Brain microvascular endothelial cell (primary cell): ENCODE results near the gene SDK2.

Experiments
- DNase-seq: peaks from one replicate; pipeline ENCODE4 v3.0.0-alpha.2; 2020
- H3K27ac ChIP-seq: fragments of 250-450 bp; sonication (Bioruptor Pico); 2 replicates; pipeline ENCODE4 v1.5.1; 2020; ENCODE audit warnings: mild to moderate bottlenecking, moderate library complexity
- H3K27me3 ChIP-seq: fragments of 250-450 bp; sonication (Bioruptor Pico); replicated peaks from 2 replicates; pipeline ENCODE4 v1.5.1; 2020; ENCODE audit warnings: mild to moderate bottlenecking
- H3K36me3 ChIP-seq: fragments of 250-450 bp; sonication (Bioruptor Pico); replicated peaks from 2 replicates; pipeline ENCODE4 v1.5.1; 2020; ENCODE audit warnings: mild to moderate bottlenecking
- H3K4me3 ChIP-seq: 2 replicates; pipeline ENCODE4 v1.5.1; 2011; ENCODE audit warnings: low read depth, mild to moderate bottlenecking, control low read depth, low read length, moderate library complexity
- in situ Hi-C: cut with HindIII; loops from 2 replicates; pipeline ENCODE4 v1.10.0; 2017; ENCODE audit warnings: low sequenced_read_pairs, low pct_ligation_motif_present
- TF ChIP-seq, protein P1 (sequence below): IDR thresholded peaks from 2 replicates; pipeline ENCODE4 v1.5.1; 2011; ENCODE audit warnings: low read depth, mild to moderate bottlenecking, moderate library complexity, low read length, control low read depth, inconsistent platforms; ENCODE audit errors: missing control alignments

The SDK2 gene

DNA sequence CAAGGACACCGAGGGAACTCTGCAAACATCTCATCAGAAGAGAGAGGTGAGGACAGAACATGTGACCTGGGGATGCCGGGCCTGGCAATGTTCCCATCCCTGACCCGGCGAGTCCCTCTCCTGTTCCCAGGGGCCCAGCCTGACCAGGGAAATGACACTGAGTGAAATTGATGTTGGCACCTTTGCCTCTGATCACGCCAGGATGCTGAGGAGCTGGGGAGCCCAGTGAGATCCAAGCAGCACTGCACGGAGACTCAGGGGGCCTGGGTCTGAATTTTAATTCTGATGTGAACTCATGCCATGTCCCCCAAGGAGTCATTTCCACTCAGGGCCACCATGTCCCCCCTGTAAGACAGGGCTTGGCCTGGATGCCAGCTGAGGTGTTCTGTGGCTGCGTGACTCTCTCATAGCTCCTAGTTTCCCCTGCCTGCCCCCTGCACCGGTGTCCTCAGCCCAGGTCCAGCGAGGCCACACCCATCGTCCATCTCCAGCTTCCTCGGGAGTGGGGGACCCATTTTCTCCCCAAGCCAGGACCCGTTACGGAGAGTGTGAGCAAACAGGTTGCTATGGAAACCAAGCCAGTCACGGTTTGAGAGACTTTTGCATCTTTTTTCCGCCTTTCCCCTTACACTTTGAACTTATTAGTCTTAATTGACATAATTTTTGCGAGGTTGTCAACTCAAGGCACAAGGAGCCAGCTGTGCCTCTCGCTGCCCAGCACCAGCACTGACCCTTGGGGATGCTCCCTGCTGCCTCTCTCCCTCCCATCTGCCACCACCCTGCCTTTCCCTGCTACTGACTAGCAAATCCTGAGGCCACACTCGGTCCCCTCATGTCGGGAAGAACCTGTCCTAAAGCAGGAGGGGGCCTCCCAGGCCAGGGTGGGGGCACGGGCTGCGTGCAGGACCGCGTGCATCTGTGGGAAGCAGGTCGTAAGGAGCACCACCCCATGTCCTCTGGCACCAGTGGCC lies 150.0 kb downstream of the SDK2 start:
- H3K27ac ChIP-seq = no peak overlapping the region
- TF ChIP-seq, protein P1, sequence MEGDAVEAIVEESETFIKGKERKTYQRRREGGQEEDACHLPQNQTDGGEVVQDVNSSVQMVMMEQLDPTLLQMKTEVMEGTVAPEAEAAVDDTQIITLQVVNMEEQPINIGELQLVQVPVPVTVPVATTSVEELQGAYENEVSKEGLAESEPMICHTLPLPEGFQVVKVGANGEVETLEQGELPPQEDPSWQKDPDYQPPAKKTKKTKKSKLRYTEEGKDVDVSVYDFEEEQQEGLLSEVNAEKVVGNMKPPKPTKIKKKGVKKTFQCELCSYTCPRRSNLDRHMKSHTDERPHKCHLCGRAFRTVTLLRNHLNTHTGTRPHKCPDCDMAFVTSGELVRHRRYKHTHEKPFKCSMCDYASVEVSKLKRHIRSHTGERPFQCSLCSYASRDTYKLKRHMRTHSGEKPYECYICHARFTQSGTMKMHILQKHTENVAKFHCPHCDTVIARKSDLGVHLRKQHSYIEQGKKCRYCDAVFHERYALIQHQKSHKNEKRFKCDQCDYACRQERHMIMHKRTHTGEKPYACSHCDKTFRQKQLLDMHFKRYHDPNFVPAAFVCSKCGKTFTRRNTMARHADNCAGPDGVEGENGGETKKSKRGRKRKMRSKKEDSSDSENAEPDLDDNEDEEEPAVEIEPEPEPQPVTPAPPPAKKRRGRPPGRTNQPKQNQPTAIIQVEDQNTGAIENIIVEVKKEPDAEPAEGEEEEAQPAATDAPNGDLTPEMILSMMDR = no peak
- DNase-seq = no peak
- in situ Hi-C loops = no loop called here
- H3K36me3 ChIP-seq = no peaks in the 10 kb centered on the region
- no peak overlapping the region for H3K4me3 ChIP-seq
- H3K27me3 ChIP-seq = peaks cover 4% of the 10 kb centered on the region

DNA sequence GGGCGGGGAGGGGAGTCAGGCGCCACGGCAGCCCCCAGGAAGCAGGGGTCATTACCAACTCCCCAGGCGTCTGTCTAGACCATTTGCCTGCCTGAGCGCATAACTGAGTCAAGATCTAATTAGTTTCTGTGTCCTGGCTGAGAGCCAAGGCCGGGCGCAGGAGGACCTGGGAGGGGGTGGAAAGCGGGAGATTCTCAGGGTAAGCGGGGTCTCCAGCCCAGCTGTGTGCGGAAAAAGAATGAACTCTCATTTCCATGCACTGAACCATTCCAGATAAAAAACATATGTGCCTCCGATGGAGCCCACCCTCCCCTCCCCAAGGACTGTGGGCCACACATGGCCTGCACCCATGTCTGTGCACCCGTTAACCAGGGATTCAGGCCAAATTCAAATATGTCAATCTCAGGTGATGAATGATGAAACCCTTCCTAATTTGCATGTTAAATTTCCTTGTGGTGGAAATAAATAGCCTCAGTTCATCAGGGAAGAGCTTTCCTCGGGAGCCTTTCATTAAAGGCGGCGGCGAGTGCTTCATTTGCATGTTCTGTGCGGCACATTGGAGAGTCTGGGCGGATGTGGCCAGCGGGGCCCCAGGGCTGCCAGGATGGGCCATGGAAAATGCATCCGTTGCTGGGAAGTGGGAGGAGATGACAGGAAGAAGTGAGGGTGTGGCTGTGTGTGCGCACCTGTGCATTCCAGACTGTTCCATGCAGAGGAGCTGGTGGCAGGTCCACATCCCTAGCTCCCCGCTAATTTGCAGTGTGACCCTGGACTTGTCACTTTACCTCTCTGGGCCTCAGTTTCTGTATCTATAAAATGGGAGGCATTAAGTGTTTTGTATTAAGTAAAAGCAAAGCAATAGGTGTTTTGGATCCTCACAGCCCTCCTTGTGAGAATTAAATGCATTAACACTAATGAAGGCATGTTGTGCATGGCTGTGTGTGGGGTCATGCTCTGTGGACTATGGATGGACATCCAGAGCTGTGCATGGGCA lies 151.1 kb downstream of the SDK2 start:
- in situ Hi-C loops = no loop called here
- no peak overlapping the region for H3K27ac ChIP-seq
- no peak for DNase-seq
- H3K36me3 ChIP-seq = no peaks in the 10 kb centered on the region
- TF ChIP-seq, protein P1 = no peak
- no peak overlapping the region for H3K4me3 ChIP-seq
- H3K27me3 ChIP-seq = peaks cover 4% of the 10 kb centered on the region

DNA sequence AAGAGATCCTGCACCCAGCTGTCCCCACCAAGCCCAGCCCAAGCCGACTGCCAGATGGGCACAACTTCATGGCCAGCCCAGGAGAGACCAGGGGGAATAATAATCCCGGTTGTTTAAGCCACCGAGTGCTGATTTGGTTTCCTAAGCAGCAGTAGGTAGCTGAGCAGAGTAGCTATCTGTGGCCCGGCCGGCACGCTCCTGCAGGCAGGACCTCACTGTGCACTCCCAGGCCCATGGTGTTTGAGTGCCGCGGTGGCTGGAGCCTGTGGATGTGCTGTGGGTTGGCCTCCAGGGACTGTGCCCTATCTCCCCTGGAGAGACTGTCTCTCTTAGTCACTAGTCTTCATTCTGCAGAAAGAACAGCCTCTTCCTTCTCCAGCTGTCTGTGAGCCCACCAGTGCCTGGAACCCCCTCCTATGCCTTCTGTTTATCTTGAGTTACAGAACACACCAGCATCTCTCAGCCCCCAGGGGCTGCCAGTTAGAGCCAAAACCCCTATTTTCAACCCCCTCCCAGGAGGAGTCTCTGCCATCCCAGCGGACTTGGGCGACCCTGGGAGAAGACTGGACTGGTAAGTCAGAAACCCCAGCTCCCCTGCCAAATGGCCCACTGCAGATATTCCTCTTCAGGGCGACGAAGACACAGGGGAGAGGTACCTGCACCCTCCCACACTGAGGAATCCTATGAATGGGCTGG lies 152.0 kb downstream of the SDK2 start:
- Histone ChIP-seq H3K4me3 (no peak overlapping the region), H3K27ac (no peak overlapping the region), H3K36me3 (no peaks in the 10 kb centered on the region), H3K27me3 (peaks cover 4% of the 10 kb centered on the region)
- DNase-seq = no peak
- in situ Hi-C loops = no loop called here
- TF ChIP-seq, protein P1 = no peak

DNA sequence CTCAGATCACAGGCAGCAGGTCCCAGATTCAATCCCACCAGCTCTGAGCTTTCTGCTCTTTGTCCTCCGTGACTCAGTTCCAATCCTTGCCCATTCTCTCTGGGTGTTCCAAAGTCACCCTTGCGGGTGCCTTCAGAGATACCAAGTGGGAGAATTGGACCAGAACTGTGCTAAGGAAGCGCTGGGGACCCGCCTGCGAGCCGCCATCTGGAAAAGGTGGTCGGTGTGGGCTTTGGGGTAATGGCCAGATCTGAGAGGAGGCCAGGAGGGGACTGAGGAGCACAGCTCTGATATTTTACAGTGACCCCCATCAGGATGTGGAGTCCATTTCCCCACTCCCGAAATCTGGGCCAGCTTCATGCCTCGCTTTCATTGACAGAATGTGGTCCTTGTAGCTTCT lies 152.6 kb downstream of the SDK2 start:
- no peak for DNase-seq
- TF ChIP-seq, protein P1 = no peak
- in situ Hi-C loops = no loop called here
- Histone ChIP-seq H3K27me3 (peaks cover 4% of the 10 kb centered on the region), H3K36me3 (no peaks in the 10 kb centered on the region), H3K4me3 (no peak overlapping the region), H3K27ac (no peak overlapping the region)

DNA sequence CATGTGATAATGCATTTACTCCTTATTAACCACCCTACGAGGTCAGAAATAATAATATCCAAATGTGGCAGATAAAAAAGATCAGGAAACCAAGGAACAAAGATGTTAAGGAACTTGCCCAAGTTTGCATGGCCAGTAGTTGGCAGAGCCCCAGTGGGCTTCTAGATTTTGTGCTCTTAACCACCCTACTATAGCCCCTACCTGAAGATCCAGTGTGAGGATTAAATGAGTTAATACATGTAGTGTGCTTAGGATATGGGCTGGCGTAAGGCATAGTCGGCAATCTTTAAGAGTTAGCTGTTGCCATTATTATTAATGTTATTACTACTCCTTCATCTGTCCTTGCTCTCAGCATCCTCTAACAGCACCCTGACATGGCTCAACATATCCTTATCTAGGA lies 153.4 kb downstream of the SDK2 start:
- no peak overlapping the region for H3K27ac ChIP-seq
- no peak for DNase-seq
- H3K27me3 ChIP-seq = peaks cover 4% of the 10 kb centered on the region
- TF ChIP-seq, protein P1 = no peak
- no peaks in the 10 kb centered on the region for H3K36me3 ChIP-seq
- H3K4me3 ChIP-seq = no peak overlapping the region
- in situ Hi-C loops = no loop called here
